ENCODE data around the gene GUCY1A1.

GUCY1A1 gene

DNA sequence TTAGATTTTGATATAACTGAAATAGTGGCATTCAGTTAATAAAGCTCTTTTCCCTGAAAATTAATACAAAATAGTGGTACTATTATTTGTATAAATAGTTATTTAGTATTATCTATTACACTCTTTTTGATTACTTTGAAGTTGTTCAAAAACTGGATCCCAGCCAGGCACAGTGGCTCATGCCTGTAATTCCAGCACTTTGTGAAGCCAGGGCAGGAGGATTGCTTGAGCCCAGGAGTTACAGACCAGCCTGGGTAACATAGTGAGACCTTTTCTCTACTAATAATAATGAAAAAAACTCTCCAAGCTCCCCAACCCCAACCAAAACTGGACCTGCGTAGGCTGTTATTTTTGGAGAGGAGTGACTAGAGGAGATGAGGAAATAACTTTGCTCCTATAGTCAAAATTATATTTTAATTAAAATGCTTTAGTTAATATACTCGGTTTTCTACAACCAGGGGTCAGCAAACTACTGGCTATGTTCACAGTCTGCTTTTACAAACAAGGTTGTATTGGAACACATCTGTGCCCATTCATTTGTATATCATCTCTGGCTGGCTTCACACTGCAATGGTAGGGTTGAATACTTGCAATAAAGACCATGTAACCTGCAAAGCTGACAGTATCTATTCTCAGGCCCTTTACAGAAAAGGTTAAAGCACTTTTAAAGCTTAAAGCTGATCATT, 27.6 kb downstream of the GUCY1A1 start:
- Mint-ChIP-seq H3K9me3 (peaks cover 6% of the 10 kb centered on the region), H3K27me3 (peaks cover 4% of the 10 kb centered on the region), H3K4me1 (ENCODE audit: low read depth) (no peaks in the 10 kb centered on the region), H3K27ac (no peak overlapping the region), H3K36me3 (ENCODE audit: low read depth) (peaks cover 3% of the 10 kb centered on the region), H3K4me3 (no peak overlapping the region)

- Mint-ChIP-seq H3K27ac (no peak overlapping the region), H3K4me3 (no peak overlapping the region), H3K36me3 (ENCODE audit: low read depth) (peaks cover 3% of the 10 kb centered on the region), H3K4me1 (ENCODE audit: low read depth) (no peaks in the 10 kb centered on the region), H3K9me3 (peaks cover 6% of the 10 kb centered on the region), H3K27me3 (peaks cover 4% of the 10 kb centered on the region)
Measured at GRCh38 chr4:155696226-155696625, 29.6 kb downstream of the GUCY1A1 start.

DNA sequence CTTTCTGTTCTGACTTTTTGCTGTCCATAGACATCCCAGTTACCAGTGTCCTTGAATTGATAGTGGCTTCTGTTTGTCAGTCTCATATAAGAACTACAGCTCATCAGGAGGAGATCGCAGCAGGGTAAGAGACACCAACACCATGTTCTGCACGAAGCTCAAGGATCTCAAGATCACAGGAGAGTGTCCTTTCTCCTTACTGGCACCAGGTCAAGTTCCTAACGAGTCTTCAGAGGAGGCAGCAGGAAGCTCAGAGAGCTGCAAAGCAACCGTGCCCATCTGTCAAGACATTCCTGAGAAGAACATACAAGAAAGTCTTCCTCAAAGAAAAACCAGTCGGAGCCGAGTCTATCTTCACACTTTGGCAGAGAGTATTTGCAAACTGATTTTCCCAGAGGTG, 30.1 kb downstream of the GUCY1A1 start:
- Mint-ChIP-seq H3K27me3 (peaks cover 4% of the 10 kb centered on the region), H3K9me3 (peaks cover 6% of the 10 kb centered on the region), H3K4me3 (no peak overlapping the region), H3K4me1 (ENCODE audit: low read depth) (no peaks in the 10 kb centered on the region), H3K27ac (no peak overlapping the region), H3K36me3 (ENCODE audit: low read depth) (peaks cover 3% of the 10 kb centered on the region)

DNA sequence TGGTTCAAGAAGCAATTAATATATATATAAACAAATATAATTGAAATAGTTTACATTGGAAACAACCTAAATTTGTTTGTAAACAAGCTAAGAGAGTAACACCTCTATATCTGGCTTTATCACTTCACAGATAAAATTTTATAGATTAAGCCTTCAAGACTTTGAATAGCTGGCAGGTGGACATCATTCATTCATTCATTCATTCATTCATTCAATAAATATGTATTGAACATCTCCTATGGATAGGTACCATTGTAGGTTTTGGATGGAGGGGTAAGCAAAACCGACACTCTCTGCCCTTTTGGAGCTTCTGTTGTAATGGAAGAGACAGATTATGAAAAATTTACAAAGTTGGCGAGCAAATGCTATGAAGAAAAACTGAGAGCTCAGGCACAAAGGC, 35.2 kb downstream of the GUCY1A1 start:
- Mint-ChIP-seq H3K9me3 (peaks cover 6% of the 10 kb centered on the region), H3K4me1 (ENCODE audit: low read depth) (no peaks in the 10 kb centered on the region), H3K4me3 (no peak overlapping the region), H3K36me3 (ENCODE audit: low read depth) (peaks cover 3% of the 10 kb centered on the region), H3K27me3 (peaks cover 4% of the 10 kb centered on the region), H3K27ac (no peak overlapping the region)

DNA sequence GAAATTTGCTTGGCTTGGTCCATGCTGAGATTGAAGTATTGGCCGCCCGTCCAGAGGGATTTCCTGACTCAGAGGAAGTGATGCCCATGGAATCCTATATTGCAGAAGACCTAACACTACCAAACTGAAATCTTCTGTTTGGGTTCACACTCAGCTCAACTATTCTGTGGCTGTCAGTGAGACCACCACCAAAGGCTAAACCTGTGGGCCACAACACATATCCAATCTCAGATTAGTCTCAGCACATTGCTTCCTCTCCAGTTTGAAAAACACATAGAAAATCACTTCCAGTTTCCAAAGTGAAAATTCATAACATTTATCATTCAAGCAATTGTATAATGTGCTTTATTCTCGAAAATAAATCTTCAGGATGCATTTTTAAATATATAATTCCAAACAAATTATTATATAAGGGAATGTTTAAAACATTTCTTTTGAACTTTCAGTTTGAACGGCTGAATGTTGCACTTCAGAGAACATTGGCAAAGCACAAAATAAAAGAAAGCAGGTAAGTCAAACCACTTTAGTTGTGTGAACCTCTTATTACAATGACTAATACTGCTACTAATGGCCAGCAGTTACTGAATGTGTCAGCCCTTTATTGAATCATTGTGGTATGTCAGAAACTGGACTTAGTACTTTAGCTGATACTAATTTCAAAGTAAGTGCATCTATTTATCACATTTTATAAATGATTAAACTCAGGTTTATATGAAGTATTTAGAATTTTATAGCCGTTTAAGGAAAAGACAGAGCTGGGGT, 37.0 kb downstream of the GUCY1A1 start:
- no peak overlapping the region for H3K27ac Mint-ChIP-seq
- peaks cover 2% of the 10 kb centered on the region for H3K27me3 Mint-ChIP-seq
- peaks cover 2% of the 10 kb centered on the region for H3K36me3 Mint-ChIP-seq (ENCODE audit: low read depth)

GRCh38 chr4:155704841-155705404, 38.3 kb downstream of the GUCY1A1 start:
- Mint-ChIP-seq H3K27me3 (no peaks in the 10 kb centered on the region), H3K9me3 (no peaks in the 10 kb centered on the region), H3K36me3 (ENCODE audit: low read depth) (no peaks in the 10 kb centered on the region), H3K4me3 (no peak overlapping the region), H3K27ac (no peak overlapping the region), H3K4me1 (ENCODE audit: low read depth) (no peaks in the 10 kb centered on the region)

More for the DNA sequence above, 37.0 kb downstream of the GUCY1A1 start:
- no peaks in the 10 kb centered on the region for H3K4me1 Mint-ChIP-seq (ENCODE audit: low read depth)
- peaks cover 1% of the 10 kb centered on the region for H3K9me3 Mint-ChIP-seq
- H3K4me3 Mint-ChIP-seq, result no peak overlapping the region

GRCh38 chr4:155705664-155706063, 39.0 kb downstream of the GUCY1A1 start:
- no peaks in the 10 kb centered on the region for H3K36me3 Mint-ChIP-seq (ENCODE audit: low read depth)
- no peak overlapping the region for H3K4me3 Mint-ChIP-seq
- H3K9me3 Mint-ChIP-seq, result no peaks in the 10 kb centered on the region
- no peaks in the 10 kb centered on the region for H3K27me3 Mint-ChIP-seq
- no peaks in the 10 kb centered on the region for H3K4me1 Mint-ChIP-seq (ENCODE audit: low read depth)
- no peak overlapping the region for H3K27ac Mint-ChIP-seq

DNA sequence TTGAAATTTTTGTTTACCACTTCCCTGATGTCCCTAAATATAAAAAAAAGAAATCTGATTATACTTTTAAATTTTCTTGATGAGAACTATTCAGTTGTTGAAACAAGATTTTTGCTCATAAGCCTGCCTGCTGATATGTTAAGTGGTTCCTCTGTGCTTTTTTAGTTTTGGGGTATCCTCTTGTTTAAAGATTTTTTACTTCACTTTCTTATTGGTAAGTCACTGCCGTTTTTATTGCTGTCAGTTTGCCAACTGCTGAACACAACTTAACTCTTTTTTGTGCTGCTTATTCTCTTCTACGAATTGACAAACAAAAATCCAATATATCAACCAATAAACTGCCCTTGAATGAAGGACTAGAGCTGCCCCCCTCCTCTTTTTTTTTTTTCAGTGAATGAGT, 39.5 kb downstream of the GUCY1A1 start:
- peaks cover 3% of the 10 kb centered on the region for H3K27me3 Mint-ChIP-seq
- H3K9me3 Mint-ChIP-seq, result no peaks in the 10 kb centered on the region
- no peak overlapping the region for H3K27ac Mint-ChIP-seq
- H3K4me3 Mint-ChIP-seq, result no peak overlapping the region
- H3K4me1 Mint-ChIP-seq (ENCODE audit: low read depth), result no peaks in the 10 kb centered on the region
- no peaks in the 10 kb centered on the region for H3K36me3 Mint-ChIP-seq (ENCODE audit: low read depth)

DNA sequence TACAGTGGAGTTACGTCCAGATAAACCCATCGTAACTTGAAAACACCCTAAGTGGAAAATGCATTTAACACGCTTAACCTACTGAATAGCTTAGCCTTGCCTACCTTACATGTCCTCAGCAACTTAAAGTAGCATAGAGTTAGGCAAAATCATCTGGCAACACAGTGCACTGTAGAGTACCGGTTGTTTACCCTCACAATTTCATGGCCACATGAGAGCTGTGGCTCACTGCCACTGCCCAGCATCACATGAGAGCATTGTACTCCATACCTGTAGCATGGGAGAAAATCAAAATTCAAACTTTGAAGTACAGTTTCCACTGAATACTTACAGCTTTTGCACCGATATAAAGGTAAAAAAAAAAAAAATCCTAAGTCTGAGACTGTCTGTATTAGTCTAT, 40.6 kb downstream of the GUCY1A1 start:
- no peaks in the 10 kb centered on the region for H3K4me1 Mint-ChIP-seq (ENCODE audit: low read depth)
- no peak overlapping the region for H3K27ac Mint-ChIP-seq
- no peaks in the 10 kb centered on the region for H3K36me3 Mint-ChIP-seq (ENCODE audit: low read depth)
- H3K27me3 Mint-ChIP-seq, result peaks cover 3% of the 10 kb centered on the region
- H3K9me3 Mint-ChIP-seq, result no peaks in the 10 kb centered on the region
- no peak overlapping the region for H3K4me3 Mint-ChIP-seq

- Mint-ChIP-seq H3K27me3 (peaks cover 3% of the 10 kb centered on the region), H3K27ac (no peak overlapping the region), H3K4me3 (no peak overlapping the region), H3K9me3 (no peaks in the 10 kb centered on the region), H3K36me3 (ENCODE audit: low read depth) (no peaks in the 10 kb centered on the region), H3K4me1 (ENCODE audit: low read depth) (no peaks in the 10 kb centered on the region)
Measured at GRCh38 chr4:155708782-155709181, 42.1 kb downstream of the GUCY1A1 start.

- H3K4me1 Mint-ChIP-seq (ENCODE audit: low read depth), result no peaks in the 10 kb centered on the region
- no peaks in the 10 kb centered on the region for H3K9me3 Mint-ChIP-seq
- H3K27me3 Mint-ChIP-seq, result peaks cover 3% of the 10 kb centered on the region
- H3K36me3 Mint-ChIP-seq (ENCODE audit: low read depth), result no peaks in the 10 kb centered on the region
- H3K27ac Mint-ChIP-seq, result no peak overlapping the region
- no peak overlapping the region for H3K4me3 Mint-ChIP-seq
Measured at GRCh38 chr4:155709918-155710317, 43.3 kb downstream of the GUCY1A1 start.

- H3K9me3 Mint-ChIP-seq, result no peaks in the 10 kb centered on the region
- no peaks in the 10 kb centered on the region for H3K36me3 Mint-ChIP-seq (ENCODE audit: low read depth)
- H3K27ac Mint-ChIP-seq, result no peak overlapping the region
- no peaks in the 10 kb centered on the region for H3K4me1 Mint-ChIP-seq (ENCODE audit: low read depth)
- no peak overlapping the region for H3K4me3 Mint-ChIP-seq
- peaks cover 3% of the 10 kb centered on the region for H3K27me3 Mint-ChIP-seq
Measured at GRCh38 chr4:155711556-155711955, 44.9 kb downstream of the GUCY1A1 start.

GRCh38 chr4:155712846-155713245, 46.2 kb downstream of the GUCY1A1 start:
- Mint-ChIP-seq H3K4me3 (no peak overlapping the region), H3K27ac (no peak overlapping the region), H3K9me3 (no peaks in the 10 kb centered on the region), H3K4me1 (ENCODE audit: low read depth) (no peaks in the 10 kb centered on the region), H3K27me3 (peaks cover 3% of the 10 kb centered on the region), H3K36me3 (ENCODE audit: low read depth) (no peaks in the 10 kb centered on the region)

DNA sequence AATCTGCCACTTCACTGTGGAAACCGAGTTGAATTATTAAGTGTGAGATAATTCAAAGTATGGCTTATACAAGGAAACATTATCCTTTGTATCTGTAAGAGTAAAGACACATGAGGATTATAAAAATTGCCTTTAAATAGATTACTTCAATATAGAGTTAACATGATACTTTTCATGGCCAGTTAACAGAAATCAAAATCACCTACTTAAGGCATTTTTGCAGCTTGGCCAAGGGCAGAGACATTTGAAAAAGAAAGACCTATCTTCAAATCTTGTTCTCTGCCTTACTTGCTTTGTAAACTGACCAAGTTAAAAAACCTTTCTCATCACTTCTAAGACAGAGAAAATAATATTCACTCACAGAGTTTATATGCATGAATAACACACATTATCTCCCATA, 47.3 kb downstream of the GUCY1A1 start:
- Mint-ChIP-seq H3K4me1 (ENCODE audit: low read depth) (no peaks in the 10 kb centered on the region), H3K4me3 (no peak overlapping the region), H3K36me3 (ENCODE audit: low read depth) (no peaks in the 10 kb centered on the region), H3K27ac (no peak overlapping the region), H3K27me3 (peaks cover 3% of the 10 kb centered on the region), H3K9me3 (no peaks in the 10 kb centered on the region)

DNA sequence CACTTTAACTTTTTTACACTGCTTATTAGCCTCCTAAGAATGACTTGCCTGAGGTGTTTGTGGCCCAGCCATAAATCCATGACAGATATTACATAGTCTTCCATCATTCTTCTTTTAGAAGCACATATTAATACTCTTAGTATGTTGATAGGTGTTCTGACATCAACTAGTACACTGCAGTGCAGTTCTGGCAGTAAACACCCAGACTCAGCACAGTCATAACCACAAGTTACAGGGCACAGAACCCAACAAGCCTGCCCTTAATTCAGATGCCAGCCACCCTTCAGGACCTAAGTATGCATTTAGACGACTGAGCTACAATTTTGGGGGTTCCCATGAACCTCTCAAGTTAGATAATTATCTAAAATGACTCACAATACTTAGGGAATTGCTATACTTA, 55.7 kb downstream of the GUCY1A1 start:
- H3K4me3 Mint-ChIP-seq, result no peak overlapping the region
- H3K27me3 Mint-ChIP-seq, result no peaks in the 10 kb centered on the region
- no peaks in the 10 kb centered on the region for H3K4me1 Mint-ChIP-seq (ENCODE audit: low read depth)
- no peaks in the 10 kb centered on the region for H3K9me3 Mint-ChIP-seq
- H3K27ac Mint-ChIP-seq, result no peak overlapping the region
- H3K36me3 Mint-ChIP-seq (ENCODE audit: low read depth), result no peaks in the 10 kb centered on the region

All from stimulated activated naive CD8-positive, alpha-beta T cell treated with anti-CD3 and anti-CD28 coated beads, Interleukin-15, Interleukin-2, amounts not matched to agents 100 ng/mL and 50 ng/mL, for 24 hours (primary cell).